GM10266 (cell line): Measurements from ENCODE around the gene OR7G1.

Experiments
- DNase-seq: peaks from one replicate; pipeline ENCODE4 v3.0.0; 2012; ENCODE audit errors: extremely low spot score
- TF ChIP-seq, protein P1 (sequence below): IDR thresholded peaks from 2 replicates; pipeline ENCODE4 v1.5.1; 2012; ENCODE audit warnings: mild to moderate bottlenecking, low read depth; ENCODE audit not compliant: control insufficient read depth, insufficient read depth; ENCODE audit errors: missing control alignments

Gene OR7G1

DNA sequence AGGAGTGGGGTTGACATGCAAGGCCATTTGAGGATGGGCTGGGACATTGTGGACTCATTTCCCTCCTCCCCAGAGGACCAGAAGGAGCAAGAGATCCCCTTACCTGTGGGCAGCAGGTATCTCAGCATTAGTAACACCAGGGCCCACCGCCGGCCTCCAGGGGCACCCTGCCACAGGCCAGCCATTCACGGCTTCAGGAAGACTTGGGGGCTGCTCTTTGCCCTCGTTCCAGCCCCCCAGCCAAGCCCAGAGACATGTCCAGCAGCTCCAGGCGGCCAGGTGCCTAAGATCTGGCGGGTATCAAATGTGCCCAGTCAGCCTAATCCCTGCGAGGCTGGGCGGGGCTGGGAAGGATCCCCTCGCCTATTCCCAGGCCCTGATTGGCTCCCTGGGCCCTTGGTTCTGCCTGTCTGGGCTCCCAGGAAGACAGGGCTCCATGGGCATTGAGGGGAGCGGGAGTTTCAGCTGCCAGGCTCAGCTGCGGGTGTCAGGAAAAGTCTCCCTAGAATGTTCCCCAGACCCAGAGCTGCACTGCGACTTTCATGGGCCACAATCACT is 50.0 kb downstream of the OR7G1 start:
- no peak for DNase-seq
- TF ChIP-seq, protein P1, sequence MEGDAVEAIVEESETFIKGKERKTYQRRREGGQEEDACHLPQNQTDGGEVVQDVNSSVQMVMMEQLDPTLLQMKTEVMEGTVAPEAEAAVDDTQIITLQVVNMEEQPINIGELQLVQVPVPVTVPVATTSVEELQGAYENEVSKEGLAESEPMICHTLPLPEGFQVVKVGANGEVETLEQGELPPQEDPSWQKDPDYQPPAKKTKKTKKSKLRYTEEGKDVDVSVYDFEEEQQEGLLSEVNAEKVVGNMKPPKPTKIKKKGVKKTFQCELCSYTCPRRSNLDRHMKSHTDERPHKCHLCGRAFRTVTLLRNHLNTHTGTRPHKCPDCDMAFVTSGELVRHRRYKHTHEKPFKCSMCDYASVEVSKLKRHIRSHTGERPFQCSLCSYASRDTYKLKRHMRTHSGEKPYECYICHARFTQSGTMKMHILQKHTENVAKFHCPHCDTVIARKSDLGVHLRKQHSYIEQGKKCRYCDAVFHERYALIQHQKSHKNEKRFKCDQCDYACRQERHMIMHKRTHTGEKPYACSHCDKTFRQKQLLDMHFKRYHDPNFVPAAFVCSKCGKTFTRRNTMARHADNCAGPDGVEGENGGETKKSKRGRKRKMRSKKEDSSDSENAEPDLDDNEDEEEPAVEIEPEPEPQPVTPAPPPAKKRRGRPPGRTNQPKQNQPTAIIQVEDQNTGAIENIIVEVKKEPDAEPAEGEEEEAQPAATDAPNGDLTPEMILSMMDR: no peak
